Activated CD4-positive, alpha-beta T cell treated with anti-CD3 and anti-CD28 coated beads for 48 hours (primary cell): ENCODE data around the gene KCNC1.

Experiments used
- DNase-seq: peaks from one replicate; pipeline ENCODE4 v3.0.0-alpha.2; 2020

Gene KCNC1

DNA sequence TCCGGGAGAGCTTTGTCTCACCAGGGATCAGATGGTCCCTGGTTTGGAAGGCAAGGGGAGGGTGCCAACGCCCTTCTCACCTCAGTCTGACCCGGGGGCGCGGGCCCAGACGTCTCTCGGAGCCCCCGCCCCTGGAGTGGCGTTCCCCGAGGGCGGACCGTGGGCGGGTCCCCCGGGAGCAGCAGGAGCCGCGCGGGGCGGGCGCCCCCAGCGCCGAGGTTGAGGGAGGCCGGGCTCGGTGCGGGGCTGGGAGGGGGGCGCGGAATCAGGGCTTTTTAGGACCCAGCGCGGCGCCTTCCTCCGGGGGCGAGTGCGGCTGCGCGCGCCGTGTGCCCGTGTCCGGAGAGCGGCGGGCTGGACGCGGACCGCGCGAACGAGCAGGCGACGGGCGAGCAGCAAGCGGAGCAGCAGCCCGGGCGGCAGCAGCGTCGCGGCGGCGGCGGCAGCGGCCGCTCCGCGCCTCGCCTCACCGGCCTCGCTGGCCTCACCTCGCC is at the start of gene KCNC1:
Gene KCNC1 (plus strand): TSS at position 364 of the 494 bp plus-strand sequence. CDS start 1,222 bp downstream, outside the sequence.
- no peak for DNase-seq

- DNase-seq: no peak
Measured at GRCh38 chr11:17686231-17686980, 48.2 kb upstream of the KCNC1 start.

- no peak for DNase-seq
Measured at GRCh38 chr11:17687946-17688670, 46.5 kb upstream of the KCNC1 start.

DNA sequence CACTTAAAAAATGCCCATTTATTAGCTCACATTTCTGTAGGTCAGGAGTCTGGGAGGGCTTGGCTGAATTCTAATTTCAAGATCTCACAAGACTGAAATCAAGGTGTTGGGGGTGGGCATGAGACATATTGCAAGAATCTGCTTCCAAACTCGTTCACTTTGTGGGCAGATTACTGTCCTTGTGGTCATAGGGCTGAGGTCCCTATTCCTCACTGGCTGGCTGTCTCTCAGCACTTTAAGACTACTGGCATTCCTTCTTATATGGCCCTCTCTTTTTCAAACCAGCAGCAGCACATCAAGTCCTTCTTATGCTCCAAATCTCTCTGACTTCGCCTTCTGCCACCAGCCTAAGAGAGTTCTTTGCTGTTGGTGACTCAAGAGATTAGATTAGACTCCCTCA is 43.0 kb upstream of the KCNC1 start:
- DNase-seq: no peak

DNA sequence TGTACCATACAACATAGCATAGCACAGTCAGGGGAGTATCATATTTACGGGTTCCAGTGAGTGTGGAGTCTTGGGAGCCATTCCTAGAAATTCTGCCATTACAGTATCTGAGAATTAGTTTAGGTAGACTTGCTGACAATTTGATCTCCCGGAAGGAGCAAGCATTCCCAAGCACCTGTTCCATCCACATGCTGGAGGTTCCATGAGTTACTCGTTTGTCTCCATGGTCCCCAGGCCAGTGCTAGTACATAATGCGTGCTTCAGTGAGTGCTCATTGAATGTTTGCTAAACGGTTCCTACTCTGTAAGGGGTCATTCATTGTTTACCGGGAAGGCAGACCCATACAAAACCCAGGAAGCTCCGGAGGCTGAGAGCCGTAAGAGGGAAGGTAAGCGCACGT is 42.6 kb upstream of the KCNC1 start:
- DNase-seq: no peak

DNA sequence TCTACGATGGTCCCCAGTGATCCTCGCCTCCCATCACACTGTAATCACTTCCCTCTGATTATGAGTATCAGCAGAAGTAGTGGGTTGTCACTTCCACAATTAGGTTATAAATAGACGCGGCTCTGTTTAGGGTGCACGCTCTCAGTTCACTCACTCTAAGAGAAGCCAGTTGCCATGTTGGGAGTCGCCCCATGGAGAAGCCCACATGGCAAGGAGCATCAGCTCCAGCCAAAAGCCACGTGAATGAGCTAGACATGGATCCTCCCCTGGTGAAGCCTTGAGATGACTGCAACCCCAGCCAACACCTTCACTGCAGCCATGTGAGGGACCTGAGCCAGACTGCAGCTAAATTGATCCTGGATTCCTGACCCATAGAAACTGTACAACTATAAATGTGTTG is 41.6 kb upstream of the KCNC1 start:
- no peak for DNase-seq

DNA sequence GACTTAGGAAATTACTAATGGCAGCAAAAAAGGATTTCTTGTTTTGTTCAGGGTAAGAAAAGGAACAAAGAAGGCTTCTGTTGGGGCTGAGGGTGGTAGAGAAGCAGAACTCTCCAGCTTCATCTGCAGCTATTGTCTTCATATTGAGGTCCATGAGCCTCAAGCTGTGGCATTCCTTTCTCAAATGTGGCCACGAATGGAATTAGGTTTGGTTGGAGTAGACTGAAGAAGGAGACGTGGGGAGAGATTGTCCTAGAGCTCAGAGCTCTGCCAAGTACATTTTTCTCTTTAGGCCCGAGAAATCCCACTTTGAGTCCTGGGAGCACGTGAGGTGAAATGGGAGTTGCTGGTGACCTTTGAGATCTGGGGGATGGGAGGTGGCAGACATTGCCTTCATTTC is 41.0 kb upstream of the KCNC1 start:
- no peak for DNase-seq

DNA sequence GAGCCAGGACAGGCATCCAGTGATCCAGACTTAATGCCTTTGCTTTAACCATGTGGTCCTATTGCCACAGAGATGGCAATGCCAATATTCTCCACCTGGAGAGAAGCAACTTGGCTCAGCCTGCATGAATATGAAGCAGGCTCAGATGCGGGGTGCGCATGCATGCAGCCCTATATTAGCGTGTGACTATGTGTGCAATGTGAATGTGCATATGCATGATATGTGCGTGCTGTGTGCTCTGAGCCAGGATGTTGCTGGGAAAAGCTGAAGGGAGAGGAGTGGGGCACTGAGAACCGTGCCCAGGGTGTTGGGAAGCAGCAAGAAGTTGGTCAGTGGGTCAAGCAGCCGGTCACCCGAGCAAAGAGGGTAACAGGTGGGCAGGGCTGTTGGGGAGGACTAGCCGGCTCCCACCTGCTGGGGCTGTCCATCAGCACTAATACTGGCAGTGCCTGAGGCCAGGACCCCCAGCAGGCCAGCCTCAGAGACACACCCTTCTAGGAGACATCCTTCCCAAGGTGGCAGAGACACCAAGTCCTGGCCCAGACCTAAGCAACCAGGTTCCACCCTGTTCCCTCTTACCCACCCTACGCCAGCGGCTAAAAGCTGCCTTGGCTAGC is 40.0 kb upstream of the KCNC1 start:
- DNase-seq: no peak

DNA sequence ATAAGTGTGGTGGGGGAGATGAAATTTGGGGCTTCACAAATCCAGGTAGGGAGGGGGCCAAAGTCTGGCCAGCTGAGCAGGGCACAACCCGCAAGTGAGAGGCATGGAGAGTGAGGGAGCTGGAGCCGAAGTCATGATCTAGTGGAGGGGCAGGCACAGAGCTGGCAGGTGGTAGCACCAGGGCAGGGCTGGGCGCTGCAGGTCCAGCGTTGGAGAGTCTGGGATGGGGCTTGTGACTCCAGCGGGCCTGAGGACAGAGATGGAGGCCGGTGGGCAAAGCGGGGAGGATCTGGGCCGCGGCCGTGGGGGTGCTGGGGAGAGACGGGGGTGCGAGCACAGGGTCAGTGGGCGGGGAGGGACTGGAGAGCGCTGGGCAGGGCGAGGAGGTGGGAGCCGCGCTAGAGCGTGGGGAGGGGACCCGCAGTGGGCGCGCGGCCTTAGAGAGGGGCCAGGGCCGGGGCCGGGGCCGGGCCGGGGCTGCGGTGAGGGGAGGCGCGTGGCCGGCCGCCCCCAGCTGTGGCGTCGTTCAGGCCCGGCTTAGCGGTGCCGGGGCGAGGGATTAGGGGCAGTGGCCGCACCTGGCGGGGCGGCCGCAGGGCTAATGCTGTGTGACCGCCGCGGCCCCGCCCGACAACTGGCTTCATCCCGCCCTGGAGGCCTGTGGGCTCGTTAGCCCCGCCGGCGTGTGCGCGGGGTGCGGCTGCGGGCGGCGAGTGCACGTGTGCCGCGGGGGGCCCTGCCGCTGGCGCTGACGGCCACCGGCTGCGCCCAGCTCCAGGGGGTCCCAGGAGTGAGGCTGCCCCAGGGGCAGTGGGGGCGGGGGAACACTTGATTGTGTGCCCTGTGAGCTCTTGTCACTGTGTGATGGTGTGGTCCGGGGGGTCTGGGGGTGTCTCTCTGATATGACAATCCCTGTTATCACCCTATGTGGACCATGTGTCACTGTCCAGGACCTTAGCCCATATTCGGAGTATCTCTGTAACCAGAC is 38.8 kb upstream of the KCNC1 start:
- no peak for DNase-seq

GRCh38 chr11:17696741-17697140 is 37.8 kb upstream of the KCNC1 start:
- DNase-seq: no peak

GRCh38 chr11:17697175-17697949 is 37.2 kb upstream of the KCNC1 start:
- DNase-seq: no peak

- DNase-seq: no peak
Measured at GRCh38 chr11:17699147-17700114, 35.1 kb upstream of the KCNC1 start.

- DNase-seq: no peak
Measured at GRCh38 chr11:17700991-17701390, 33.6 kb upstream of the KCNC1 start.

DNA sequence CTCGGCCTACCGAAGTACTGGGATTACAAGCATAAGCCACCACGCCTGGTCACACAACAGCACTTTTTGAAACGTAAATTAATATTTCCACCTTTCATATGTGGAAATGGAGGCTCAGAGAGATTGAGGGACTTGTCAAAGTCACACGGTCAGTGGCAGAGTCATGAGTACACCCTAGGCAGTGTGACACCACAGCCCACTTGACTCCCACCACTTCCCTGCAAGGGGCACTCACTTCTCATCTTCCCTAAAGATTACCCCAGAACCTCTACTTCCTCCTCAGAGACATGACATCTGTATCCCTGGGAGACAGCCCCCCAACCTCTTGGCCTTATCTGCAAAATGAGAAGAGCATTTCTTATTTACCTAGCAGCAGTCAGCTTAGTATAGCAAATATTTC is 31.7 kb upstream of the KCNC1 start:
- DNase-seq: no peak

- DNase-seq: no peak
Measured at GRCh38 chr11:17703951-17704350, 30.6 kb upstream of the KCNC1 start.

- no peak for DNase-seq
Measured at GRCh38 chr11:17707830-17708229, 26.8 kb upstream of the KCNC1 start.

- DNase-seq: no peak
Measured at GRCh38 chr11:17711836-17712235, 22.7 kb upstream of the KCNC1 start.

DNA sequence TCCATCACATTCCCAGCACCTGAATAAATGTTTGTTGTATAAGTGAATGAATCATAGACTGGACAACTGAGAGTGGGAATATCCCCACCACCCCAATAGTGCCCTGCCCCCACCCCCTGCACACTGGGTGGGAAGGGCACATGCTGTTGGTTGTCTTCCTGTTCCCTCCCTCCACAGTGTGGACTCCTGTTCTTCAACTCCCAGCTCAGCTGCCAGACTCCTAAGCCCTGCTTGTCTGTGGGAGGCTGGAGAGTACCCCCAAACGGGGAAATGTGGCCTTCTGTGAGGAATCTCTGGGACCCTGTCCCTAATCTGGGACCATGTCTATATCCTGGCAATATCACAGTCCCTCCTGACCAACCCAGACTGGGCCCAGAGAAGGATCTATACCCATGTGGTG is 20.7 kb upstream of the KCNC1 start:
- no peak for DNase-seq

- no peak for DNase-seq
Measured at GRCh38 chr11:17714356-17714854, 20.2 kb upstream of the KCNC1 start.

DNA sequence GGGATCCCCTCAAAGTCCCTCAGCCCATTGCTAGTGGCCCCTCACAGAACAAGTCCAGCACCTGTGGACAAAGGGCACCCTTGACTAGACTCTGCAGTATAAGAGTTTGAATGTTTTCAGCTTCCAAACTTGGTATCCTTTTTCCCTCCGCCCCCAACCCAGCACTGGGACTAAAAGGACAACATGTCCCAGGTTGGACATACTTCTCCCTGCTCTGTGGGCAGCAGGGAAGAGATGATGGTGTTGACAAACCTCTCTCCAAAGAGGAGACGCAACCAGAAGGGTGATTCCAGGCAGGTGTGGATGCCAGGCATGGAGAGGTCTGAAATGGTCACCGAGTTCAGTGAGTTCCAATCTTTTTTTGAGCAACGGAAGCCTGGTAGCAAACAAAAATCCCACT is 19.7 kb upstream of the KCNC1 start:
- no peak for DNase-seq
